Stimulated activated naive CD8-positive, alpha-beta T cell treated with anti-CD3 and anti-CD28 coated beads, Interleukin-15, Interleukin-2, amounts not matched to agents 100 U/mL and 50 U/mL, for 24 hours (primary cell): Measurements from ENCODE around the gene PABPC3.

Source experiments
- ATAC-seq: fragments of 150-1000 bp; cut with Tn5 transposase; one replicate; pipeline ENCODE4 v1.10.0; 2021
- DNase-seq: peaks from one replicate; pipeline ENCODE4 v3.0.0; 2021

Gene PABPC3

GRCh38 chr13:25095851-25096453 lies at the start of gene PABPC3:
TSS of gene PABPC3 (plus strand) at chr13:25096136. CDS start at chr13:25096199, 63 bp downstream.
- ATAC-seq = no peak

GRCh38 chr13:25046274-25046984 lies 49.5 kb upstream of the PABPC3 start:
- ATAC-seq = no peak
- no peak for DNase-seq

More at GRCh38 chr13:25095851-25096453, at the start of gene PABPC3:
- DNase-seq = peak; percentile 11

GRCh38 chr13:25046985-25047511 lies 48.9 kb upstream of the PABPC3 start:
- ATAC-seq = no peak
- DNase-seq = no peak

GRCh38 chr13:25051065-25051464 lies 44.9 kb upstream of the PABPC3 start:
- no peak for DNase-seq
- ATAC-seq = no peak

GRCh38 chr13:25059166-25059565 lies 36.8 kb upstream of the PABPC3 start:
- ATAC-seq = no peak
- no peak for DNase-seq

GRCh38 chr13:25059958-25060357 lies 36.0 kb upstream of the PABPC3 start:
- ATAC-seq (no peak), DNase-seq (no peak)

GRCh38 chr13:25062479-25062878 lies 33.5 kb upstream of the PABPC3 start:
- ATAC-seq (no peak), DNase-seq (no peak)

GRCh38 chr13:25064396-25064795 lies 31.5 kb upstream of the PABPC3 start:
- DNase-seq = no peak
- no peak for ATAC-seq

GRCh38 chr13:25065974-25066770 lies 29.8 kb upstream of the PABPC3 start:
- ATAC-seq (no peak), DNase-seq (no peak)

- ATAC-seq = no peak
- DNase-seq = no peak
These were observed 28.9 kb upstream of the PABPC3 start for GRCh38 chr13:25067064-25067463.

GRCh38 chr13:25068810-25069209 lies 27.1 kb upstream of the PABPC3 start:
- DNase-seq = no peak
- ATAC-seq = no peak

GRCh38 chr13:25069236-25069635 lies 26.7 kb upstream of the PABPC3 start:
- ATAC-seq (no peak), DNase-seq (no peak)

GRCh38 chr13:25069911-25070310 lies 26.0 kb upstream of the PABPC3 start:
- ATAC-seq (no peak), DNase-seq (no peak)

- ATAC-seq (no peak), DNase-seq (no peak)
These were observed 15.2 kb upstream of the PABPC3 start for GRCh38 chr13:25080773-25081172.

- ATAC-seq (no peak), DNase-seq (no peak)
These were observed 11.8 kb upstream of the PABPC3 start for GRCh38 chr13:25084096-25084495.

- DNase-seq (peak; percentile 8), ATAC-seq (no peak)
These were observed 10.7 kb upstream of the PABPC3 start for GRCh38 chr13:25085125-25085742.

GRCh38 chr13:25088562-25089221 lies 7.2 kb upstream of the PABPC3 start:
- ATAC-seq (no peak), DNase-seq (no peak)

GRCh38 chr13:25097426-25097825 lies 1.5 kb downstream of the PABPC3 start:
- ATAC-seq (no peak), DNase-seq (no peak)

GRCh38 chr13:25103711-25104110 lies 7.8 kb downstream of the PABPC3 start:
- DNase-seq = no peak
- no peak for ATAC-seq

- no peak for ATAC-seq
- no peak for DNase-seq
These were observed 13.4 kb downstream of the PABPC3 start for GRCh38 chr13:25109341-25109740.

GRCh38 chr13:25110956-25111584 lies 15.1 kb downstream of the PABPC3 start:
- ATAC-seq = no peak
- no peak for DNase-seq
